Measurements from ENCODE around the gene PAF1.

DNA sequence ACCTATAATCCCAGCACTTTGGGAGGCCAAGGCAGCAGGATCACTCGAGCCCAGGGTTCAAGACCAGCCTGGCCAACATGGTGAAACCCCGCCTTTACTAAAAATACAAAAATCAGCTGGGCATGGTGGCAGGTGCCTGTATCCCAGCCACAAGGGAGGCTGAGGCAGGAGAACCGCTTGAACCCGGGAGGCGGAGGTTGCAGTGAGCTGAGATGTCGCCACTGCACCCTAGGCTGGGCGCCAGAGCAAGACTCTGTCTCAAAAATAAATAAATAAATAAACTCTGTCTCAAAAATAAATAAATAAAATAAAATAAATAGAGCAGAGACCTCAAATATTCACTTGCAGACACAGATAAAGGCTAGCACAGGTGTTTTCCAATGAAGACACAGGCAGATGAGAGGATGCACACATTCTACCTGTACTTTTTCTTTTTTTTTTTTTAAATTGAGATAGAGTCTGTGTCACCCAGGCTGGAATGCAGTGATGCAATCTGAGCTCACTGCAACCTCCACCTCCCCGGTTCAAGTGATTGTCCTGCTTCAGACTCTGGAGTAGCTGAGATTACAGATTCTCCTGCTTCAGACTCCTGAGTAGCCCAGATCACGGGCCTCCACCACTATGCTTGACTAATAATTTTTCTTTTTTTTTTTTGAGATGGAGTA, 47.5 kb upstream of the PAF1 start:
- TF ChIP-seq, protein P1, sequence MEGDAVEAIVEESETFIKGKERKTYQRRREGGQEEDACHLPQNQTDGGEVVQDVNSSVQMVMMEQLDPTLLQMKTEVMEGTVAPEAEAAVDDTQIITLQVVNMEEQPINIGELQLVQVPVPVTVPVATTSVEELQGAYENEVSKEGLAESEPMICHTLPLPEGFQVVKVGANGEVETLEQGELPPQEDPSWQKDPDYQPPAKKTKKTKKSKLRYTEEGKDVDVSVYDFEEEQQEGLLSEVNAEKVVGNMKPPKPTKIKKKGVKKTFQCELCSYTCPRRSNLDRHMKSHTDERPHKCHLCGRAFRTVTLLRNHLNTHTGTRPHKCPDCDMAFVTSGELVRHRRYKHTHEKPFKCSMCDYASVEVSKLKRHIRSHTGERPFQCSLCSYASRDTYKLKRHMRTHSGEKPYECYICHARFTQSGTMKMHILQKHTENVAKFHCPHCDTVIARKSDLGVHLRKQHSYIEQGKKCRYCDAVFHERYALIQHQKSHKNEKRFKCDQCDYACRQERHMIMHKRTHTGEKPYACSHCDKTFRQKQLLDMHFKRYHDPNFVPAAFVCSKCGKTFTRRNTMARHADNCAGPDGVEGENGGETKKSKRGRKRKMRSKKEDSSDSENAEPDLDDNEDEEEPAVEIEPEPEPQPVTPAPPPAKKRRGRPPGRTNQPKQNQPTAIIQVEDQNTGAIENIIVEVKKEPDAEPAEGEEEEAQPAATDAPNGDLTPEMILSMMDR (conservative IDR thresholded peaks at IDR 0.05 in 1 of 2, IDR thresholded peaks at IDR 0.05 in 1 of 2; ENCODE audit: low read depth in 1 of 2, low read length in 2 of 2): no peak
- TF ChIP-seq EZH2 (IDR thresholded peaks at IDR 0.05; ENCODE audit: low read length, missing control alignments): no peak
